H54 (cell line): ENCODE data around the gene CSAG3.
"Not testable (repeated sequence)": the region's sequence is repeated elsewhere in the genome, so short reads cannot be mapped to it uniquely, and the experiment has no call there.

Experiments used
- DNase-seq: peaks from one replicate; pipeline ENCODE4 v3.0.0; 2011; ENCODE audit warnings: low spot score, mixed read lengths; ENCODE audit not compliant: insufficient read length
- FAIRE-seq: peaks from 3 replicates; lab custom pipeline; 2011; peaks lifted over from hg19 to GRCh38; lab: Jason Lieb, UNC
- POLR2A ChIP-seq: IDR thresholded peaks from 2 replicates; pipeline ENCODE4 v1.6.1; 2011; ENCODE audit warnings: low read depth, mild to moderate bottlenecking, low read length

Gene CSAG3

GRCh38 chrX:152787062-152787461 is 28.0 kb downstream of the CSAG3 start:
- not testable (repeated sequence) for DNase-seq, FAIRE-seq

GRCh38 chrX:152798945-152799344 is 39.9 kb downstream of the CSAG3 start:
- no peak for FAIRE-seq
- no peak for TF ChIP-seq POLR2A
- DNase-seq, result no peak

GRCh38 chrX:152806035-152806434 is 47.0 kb downstream of the CSAG3 start:
- no peak for FAIRE-seq
- DNase-seq, result no peak
- no peak for TF ChIP-seq POLR2A
